Right forelimb (tissue), 1 donor: ENCODE data around the gene ABLIM1.
A peak's percentile ranks its signal among the peaks of the same experiment; 100 is the strongest.

Experiments used
- DNase-seq: peaks from one replicate; pipeline ENCODE4 v3.0.0-alpha.2; 2018

Gene ABLIM1

DNA sequence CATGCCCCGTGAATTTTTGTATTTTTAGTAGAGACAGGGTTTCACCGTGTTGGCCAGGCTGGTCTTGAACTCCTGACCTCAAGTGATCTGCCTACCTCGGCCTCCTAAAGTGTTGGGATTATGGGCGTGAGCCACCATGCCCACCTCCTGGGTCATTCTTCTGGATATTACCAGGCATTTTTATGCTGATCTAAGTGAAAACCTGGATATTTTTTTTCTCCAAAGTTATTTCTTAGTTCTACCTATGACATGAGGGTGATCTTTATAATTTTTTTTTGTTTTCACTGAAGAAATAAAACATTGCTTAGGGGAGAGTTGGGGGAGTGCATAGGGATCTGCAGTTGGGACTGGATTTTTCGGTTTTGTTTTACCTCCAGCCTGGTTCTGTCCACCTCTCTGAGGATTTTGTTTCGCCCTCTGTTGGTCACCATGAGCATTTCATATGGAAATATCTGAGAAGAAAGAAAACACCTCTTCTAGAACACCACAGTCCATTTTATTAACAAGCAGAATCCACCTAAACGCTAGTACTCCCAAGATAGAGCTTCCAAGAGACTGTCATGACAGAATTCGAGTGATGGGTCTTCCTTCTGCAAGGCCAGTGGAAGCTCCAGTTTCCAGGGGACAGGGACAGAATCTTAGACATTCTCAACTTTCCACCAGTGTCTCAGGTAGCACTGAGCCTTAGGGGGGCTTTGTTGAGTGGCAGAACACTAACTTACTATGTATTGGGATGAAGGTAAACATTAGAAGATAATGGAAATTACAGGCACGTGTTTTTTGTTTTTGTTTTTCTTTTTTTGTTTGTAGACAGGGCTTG is 220.4 kb downstream of the ABLIM1 start:
- DNase-seq = no peak

DNA sequence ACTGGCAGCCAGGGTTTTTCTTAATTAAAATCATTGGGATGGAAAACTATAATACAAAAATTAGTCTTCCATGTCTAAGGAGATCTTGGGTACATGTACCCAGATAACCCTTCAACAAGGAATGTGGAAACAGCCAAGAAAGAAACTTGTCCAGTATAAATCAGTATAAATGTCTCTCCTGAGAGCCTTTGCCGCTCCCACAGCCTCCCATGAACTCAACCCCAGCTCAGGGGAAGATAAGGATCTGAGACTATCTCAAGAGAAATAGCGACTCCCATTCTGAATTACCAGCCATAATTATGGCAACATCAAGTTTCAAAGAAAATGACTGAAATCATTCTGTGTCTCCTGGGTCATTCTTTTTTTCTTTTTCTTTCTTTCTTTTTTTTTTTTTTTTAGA is 221.1 kb downstream of the ABLIM1 start:
- no peak for DNase-seq

DNA sequence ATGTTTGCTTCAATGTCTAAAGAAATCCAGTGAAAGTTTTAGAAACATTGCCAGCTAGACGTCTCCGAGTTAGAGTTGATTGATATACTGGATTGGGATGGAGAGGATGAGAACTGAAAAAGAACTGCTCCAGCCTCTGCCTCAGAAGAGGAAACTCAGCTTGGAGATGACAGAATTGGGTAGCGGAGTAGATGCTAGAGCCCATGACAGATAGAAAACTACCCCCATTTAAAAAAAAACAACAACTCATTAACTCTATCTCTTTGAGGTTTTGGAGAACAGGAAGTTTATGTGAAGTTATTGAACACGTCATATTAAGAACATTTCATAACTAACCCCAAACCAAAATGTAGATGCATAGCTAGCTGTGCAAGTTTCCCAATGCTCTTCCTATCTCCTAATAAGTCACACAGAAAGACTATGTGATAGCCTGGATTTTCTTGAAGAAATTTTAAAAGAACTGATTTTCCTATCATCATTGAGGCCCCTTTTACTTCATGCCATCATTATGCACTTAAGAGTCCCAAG is 225.4 kb downstream of the ABLIM1 start:
- DNase-seq = no peak

DNA sequence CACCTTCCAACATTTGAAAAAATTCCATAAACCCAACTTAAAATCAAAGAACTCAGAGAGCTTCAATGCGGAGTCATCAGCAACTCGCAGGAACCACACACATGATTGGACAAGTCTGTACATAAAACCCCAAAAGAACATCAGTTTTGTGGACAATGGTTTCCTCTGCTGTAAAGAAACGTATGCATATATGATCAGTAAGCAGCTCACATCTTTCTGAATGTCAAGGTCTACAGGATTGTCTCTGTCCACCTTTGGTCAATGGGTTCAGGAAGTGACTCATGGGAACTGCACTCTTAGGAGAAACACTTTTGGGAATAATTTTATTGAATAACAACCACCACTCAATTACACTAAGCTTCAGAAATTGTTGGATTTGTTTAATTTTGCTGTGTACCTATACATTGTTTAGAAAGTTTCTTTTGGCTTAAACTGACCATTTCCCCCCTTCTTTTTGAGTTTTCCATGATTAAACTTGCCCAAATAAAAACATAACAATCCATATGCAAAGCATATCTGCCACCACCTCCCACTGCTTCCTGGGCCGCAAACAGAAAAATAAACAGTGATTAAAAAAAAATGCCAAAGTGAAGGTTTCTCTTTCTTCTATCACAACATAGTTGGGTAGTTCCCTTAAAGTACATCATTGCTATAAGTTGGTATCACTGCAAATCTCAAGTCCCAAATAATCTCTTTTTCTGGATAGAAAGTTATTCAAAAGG is 226.5 kb downstream of the ABLIM1 start:
- no peak for DNase-seq

DNA sequence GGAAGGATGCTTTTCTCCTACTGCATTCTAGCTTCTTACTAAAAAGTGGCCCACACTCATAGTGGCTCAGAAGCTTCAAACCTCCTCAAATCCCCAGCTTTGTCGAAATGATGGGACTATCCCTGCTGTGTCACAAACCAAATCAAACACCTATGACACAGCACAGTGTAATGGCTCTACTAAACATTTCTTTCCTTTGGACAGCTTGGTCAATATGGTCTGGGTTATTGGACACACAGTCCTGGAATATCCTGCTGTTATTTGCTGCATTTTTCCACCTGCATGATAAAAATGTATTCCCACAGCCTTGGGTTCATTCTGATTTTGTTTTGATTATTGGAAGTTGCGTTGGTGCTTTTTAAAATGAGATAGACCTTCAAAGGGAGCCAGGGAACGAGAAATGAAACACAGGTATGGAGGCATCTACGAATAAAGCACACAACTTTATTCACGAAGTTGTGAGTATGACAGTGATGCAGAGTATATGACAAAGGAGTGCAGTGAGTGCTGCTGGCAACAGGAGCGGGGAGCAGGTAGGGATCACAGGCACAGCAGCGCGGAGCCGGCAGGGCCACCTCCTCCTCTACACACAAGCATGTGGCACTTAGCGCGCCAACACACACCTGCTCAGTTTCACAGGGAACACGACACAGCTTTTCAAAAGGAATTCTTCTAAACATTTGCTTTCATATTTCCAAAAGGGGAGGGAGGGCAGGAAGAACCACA is 227.2 kb downstream of the ABLIM1 start:
- no peak for DNase-seq

DNA sequence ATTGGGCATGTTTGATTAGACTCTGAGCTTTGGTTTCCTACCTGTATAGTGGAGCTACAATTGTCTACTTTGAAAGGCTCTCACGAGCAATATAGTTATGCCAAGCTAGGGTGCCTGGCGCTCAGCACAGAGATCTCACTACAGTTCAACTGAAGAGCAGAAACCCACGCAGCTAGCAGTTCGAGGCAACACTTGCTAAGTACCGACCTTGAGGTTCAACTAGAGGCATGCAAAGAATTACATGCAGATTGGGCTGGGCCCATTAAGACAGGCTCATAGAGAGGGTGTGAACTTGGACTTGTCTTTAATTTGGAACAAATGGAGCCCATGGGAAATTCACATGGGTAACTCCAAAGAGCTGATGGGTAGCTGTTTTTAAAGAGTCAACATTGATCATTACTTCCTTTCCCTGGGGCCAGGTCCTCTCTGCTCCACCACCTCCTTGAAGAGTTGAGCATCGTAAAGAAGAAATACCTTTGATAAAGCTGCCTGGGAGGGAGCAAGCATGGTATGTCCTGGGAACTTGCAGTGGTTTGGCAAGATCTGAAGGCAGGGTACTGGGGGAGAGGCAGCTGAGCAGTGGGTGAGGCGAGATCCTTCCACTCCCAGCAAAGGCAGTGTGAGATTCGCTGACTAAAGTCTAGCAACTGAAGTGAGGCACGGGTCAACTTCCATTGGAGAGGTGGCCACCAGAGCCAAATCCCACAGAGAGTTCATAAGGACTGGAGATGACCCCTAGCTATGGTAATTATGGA is 228.3 kb downstream of the ABLIM1 start:
- no peak for DNase-seq

DNA sequence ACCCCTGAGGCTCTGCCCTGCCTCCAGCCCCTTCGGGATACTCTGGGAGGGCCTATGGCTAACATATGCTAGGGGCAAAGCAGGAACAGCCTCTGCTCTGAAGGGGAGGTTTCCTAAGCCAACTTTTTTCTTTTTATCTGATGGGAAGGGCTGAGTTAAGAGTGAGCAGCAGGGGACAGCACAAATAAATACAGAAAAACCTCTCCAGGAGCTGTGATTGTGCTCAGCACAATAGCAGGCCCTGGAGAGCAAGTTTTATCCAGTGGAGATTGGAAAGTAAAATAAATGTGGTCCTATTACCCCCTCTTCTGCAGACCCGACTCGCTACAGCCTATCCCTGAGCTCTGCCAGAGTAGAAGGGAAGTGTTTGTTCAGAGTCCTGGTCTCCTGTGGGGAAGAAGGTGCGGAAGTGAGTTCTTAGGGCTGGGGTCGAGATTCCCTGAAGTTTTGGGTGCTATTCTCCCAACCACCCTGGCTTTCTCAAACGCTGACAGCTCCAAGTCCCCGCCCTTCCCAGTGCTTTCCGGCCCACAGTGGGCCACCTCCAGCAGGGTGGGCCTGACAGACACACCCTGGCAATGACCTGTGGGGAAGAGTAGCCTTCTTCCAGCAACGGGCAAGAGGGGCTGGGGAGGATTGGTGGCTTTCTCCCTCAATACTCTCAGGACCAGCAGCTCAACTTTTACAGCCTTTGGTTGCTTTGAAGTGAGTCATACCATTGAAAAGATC is 230.8 kb downstream of the ABLIM1 start:
- DNase-seq = no peak

DNA sequence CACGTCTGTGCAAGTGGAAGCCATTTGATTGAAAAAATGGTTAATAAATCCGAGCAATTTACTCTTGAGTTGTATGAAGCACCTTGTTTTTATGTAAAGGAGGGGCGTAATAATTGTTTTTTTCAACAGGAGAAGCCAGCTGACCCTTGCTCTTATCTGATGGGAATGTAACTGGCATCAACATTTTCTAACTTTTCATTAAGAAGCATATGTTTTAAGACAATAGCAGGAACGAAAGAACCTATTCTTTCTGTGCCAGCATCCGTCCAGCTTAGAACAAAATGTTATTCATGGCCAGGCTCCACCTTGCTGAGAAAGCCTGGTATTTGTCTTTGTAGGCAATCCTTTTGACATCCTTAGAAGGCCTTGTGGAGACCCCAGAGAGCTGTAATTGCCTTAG is 231.6 kb downstream of the ABLIM1 start:
- DNase-seq = no peak

DNA sequence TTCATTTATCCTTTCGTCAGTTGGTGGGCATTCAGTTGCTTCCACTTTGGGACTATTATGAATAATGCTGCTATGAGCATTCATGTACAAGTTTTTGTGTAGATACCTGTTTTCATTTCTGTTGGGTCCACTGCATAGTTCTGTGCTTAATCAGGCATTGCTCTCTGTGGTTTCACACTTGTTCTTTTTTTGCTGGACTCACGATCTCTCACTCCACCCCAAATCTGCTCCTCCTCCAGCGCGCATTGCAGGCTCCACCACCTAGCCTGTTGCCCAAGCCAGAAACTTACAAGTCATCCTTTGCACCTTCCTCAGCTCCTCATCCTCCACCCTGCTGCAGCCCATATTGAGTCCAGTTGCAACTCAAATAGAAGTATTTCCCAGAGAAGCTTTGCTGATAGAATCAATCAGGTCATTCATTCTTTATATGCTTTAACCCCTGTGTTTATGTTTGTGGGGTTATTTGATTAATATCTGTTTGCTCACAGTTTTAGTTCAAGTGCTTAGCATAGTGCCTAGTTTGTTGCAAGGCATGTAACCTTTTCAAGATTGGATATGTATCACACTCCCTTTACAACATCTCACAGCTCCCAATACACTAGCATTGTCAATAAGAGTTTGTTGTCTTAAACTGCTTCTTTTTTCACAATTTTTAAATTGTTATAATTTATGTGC is 237.1 kb downstream of the ABLIM1 start:
- no peak for DNase-seq

DNA sequence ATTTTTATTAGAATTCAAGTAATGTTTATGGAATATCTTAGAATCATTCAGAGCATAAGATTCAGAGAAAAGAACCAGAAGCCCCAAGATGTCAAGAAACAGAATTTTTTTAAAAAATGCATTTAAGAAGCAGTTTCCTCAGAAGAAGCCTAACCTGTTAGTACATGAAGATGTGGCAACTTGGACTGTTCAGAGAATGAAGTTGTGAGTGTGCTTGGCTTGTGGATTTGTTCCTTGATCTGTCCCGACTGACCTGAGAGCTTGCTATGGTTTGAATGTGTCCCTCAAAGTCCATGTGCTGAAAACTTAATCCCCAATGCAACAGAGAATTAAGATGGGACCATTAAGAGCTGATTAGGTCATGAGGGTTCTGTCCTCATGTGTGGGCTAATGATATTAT is 240.0 kb downstream of the ABLIM1 start:
- DNase-seq = no peak

DNA sequence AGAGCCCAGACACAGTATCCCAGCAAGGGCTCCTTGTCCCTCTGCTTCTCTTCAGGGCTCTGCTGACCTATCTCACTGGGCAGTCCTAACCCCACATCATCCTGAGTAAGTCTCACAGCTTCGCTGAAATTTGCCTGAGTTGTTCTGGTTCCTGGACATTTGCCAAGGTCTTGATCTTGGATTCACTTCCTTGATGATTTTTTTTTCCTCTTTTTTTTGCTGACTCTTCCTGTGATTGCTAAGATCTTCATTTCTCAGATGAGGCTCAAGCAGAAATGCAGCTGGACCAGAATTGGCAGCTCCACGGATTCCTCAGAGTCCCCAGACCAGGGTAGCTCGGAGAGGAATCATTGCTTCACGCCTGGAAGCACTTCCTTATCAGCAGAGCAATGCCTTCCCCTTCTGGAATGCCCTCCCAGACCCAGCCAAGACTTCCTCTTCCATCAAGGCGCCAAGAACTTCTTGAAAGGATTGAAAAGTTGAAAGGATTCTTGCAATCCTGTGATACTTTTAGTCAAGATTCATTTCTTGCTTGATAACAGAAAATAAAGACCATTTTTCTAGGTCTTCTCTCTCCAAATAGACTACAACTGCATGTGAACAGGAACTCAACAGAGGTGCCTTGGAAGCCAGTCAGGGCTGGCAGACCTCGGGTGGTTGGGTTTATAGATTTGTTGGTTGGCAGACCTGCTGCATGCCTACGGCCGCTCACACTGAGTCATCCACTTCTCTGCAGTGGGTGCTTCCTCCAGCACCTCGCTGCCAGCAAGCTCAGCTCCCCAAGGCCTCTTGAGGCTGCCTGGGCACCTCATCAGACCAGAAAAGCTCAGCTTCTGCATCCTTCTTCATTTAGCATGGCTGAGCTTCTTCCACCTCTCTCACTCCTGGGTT is 244.9 kb downstream of the ABLIM1 start:
- no peak for DNase-seq

DNA sequence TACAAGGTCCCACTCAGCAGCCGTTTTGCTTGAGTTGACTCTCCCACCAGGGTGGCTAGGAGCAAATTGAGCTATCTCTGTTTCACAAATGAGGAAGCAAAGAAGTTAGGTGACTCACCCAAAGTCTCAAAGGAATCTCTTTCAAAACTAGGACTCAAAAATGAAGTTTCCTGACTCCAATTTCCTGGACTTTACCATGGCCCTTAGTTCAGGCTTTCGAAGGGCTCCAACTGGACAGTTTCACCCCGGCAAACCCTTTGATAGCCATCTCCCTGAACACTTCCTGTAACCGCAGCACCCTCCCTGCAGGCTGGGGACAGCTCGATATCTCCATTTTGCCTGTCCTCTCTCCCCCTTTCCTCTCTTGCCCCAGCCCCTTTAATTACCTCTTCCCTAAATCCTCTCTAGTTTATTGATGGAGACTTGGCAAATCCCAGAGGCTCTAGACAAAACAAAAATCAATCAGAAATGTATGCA is 249.1 kb downstream of the ABLIM1 start:
- no peak for DNase-seq

DNA sequence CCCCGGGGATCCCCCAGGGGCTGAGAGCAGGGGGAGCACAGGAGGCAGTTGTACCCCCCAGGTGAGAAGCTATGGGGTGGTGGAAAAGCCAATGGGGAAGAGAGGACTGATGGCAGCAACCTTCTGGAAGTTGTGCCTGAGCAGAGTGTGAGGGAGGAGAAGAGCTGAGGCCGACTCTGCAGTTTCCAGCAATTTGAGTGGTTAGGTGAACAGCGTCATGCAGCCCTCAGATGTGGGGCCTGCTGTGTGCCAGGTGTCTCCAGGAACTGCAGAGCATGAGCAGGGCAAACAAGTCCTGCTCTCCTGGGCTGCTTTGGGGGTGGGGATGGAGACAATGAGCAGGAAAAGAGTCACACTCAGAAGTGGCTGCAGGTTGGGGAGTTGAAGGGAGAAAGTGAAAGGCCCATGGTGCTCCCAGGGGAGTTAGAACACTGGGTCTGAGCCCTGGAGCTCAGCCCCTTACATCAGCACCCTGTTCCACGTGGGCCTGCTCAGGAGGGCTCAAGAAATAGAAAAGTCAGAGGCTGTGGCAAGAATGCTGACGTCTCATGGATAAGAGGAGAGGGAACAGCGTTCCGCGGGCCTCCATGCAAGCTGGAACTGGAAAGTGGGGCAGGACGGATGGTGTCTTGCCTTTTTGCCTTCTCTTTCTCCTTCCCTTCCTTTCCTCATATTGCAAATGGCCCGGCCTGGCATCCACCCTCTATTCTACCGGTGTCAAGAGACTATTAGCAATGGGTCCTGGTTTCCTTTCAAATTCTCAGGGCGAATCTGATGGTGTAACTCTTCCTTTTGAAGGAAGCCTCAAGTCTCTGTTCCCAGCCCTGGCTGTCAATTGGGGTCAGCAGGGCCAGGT is 249.7 kb downstream of the ABLIM1 start:
- no peak for DNase-seq

DNA sequence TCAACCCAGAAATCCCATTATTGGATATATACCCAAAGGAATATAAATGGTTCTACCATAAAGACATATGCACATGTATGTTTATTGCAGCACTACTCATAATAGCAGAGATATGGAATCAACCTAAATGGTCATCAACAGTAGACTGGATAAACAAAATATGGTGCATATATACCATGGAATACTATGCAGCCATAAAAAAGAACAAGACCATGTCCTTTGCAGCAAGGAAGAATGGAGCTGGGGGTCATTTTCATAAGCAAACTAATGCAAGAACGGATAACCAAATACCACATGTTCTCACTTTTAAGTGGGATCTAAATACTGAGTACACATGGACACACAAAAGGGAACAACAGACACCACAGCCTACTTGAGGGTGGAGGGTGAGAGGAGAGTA is 251.6 kb downstream of the ABLIM1 start:
- no peak for DNase-seq

DNA sequence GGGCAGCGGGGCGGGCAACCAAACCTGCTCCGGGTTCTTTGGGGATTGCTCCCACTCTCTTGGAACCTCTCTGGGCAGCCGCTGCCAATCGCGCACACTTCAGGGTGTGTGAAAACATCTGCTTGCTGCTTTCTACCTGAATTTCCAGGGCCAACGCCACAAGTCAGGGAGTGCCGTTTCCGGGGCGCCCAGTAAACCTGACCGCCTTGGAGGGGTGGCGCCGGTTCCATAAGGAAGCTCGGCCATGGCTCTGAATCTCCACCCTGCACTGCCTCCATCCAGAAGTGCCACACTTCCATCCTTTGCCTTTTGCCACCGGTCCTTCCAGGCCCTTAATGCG is 253.1 kb downstream of the ABLIM1 start:
- no peak for DNase-seq

DNA sequence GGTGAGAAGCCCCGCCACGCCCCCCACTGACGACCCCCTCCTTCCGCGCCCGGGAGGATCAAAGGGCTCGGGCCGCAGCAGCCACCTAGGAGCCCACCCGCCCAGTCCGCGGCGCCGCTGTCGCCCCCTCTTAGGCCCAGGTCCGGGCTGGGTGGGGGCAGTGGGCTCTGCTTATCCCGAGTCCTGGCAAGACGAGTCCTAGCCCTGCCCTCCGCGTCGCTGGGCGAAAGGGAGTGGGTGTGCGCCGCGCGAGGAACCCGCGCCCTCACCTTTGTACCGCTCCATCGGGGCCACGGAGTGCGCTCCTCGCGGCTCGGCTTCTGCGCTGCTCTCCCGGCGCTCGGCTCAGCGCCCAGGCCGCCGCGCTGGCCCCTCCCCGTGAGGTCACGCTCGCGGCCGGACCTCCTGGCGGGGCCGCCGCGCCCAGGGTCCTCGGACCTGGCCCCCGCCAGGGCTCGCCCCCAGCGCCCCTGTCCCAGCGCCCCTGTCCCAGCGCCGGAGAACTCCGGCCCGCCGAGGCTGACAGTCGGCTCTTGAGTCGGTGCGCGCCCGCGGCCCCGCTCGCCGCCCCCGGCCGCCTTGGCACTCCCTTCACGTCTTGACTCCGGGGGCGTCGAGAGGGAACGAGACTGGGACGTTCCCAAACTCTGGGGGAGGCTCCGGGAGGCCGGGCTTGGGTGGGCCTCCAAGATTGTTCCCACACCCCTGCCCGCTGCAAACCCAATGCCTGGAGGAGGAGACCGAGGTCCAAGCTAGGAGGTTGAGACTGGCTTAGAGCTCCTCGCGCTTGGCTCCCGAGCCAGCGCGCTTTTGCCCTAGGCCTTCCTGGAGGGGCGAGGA is 253.7 kb downstream of the ABLIM1 start, which contains the start of gene AFAP1L2:
Gene AFAP1L2, minus strand, starts transcription at position 332 of the 840 bp plus-strand sequence. Its CDS starts 47 bp downstream, at position 285.
- DNase-seq = peak; percentile 75

DNA sequence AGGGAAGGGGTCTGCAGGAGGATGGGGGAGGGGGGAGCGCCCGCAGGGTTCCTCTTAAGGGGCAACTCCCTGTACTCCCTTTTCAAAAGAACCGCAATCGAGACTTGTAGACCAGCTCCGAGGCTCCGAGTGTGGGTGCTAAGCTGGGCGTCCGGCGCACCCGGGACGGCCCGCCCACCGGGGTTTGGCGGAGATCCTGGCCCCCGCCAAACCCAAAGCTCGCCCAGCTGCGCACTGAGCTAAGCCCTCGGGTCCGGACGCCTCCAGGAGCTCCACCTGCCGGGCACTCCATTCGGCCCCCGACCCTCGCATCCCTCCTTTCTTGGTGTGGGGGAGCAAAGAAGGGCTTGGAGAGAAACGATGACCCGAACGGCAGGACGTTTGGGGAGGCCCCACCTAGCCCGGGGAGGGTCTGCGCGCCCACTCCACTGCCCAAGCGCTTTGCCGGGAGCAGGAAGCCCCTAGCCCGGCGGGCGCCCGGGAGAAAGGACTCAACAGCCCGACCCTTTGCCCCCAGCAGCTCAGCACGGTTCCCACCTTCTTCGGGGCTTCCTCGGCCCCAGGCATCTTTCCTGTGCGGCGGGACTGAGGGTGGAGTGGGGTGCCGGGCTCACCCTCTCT is 254.4 kb downstream of the ABLIM1 start:
- DNase-seq = peak; percentile 75
